HG02970 (cell line): Measurements from ENCODE around the gene INHBB.
"Not testable (repeated sequence)": the region's sequence is repeated elsewhere in the genome, so short reads cannot be mapped to it uniquely, and the experiment has no call there.

Experiments used
- ATAC-seq: cut with Tn5 transposase; IDR thresholded peaks from one replicate; pipeline ENCODE4 v1.9.1; 2021; ENCODE audit warnings: mild to moderate bottlenecking, moderate library complexity, moderate number of reproducible peaks; ENCODE audit not compliant: unreplicated experiment, low FRiP score

Gene INHBB

GRCh38 chr2:120346026-120346666 is at the start of gene INHBB:
INHBB (plus strand) TSS chr2:120346136; CDS start chr2:120346189, 53 bp downstream.
- ATAC-seq: no peak

GRCh38 chr2:120298173-120298835 is 47.6 kb upstream of the INHBB start:
- ATAC-seq: no peak

- no peak for ATAC-seq
These were observed 46.9 kb upstream of the INHBB start for GRCh38 chr2:120299004-120299403.

- ATAC-seq: no peak
These were observed 46.4 kb upstream of the INHBB start for GRCh38 chr2:120299561-120299960.

GRCh38 chr2:120300385-120300784 is 45.6 kb upstream of the INHBB start:
- ATAC-seq: no peak

- no peak for ATAC-seq
These were observed 44.7 kb upstream of the INHBB start for GRCh38 chr2:120301284-120301683.

GRCh38 chr2:120302301-120302700 is 43.6 kb upstream of the INHBB start:
- ATAC-seq: no peak

- no peak for ATAC-seq
These were observed 42.8 kb upstream of the INHBB start for GRCh38 chr2:120303177-120303576.

GRCh38 chr2:120305296-120305695 is 40.6 kb upstream of the INHBB start:
- no peak for ATAC-seq

GRCh38 chr2:120305937-120306490 is 39.9 kb upstream of the INHBB start:
- no peak for ATAC-seq

- no peak for ATAC-seq
These were observed 38.5 kb upstream of the INHBB start for GRCh38 chr2:120307482-120307881.

- ATAC-seq: no peak
These were observed 37.7 kb upstream of the INHBB start for GRCh38 chr2:120308038-120308910.

GRCh38 chr2:120310136-120310535 is 35.8 kb upstream of the INHBB start:
- ATAC-seq: no peak

GRCh38 chr2:120310841-120311240 is 35.1 kb upstream of the INHBB start:
- ATAC-seq: not testable (repeated sequence)

- no peak for ATAC-seq
These were observed 33.9 kb upstream of the INHBB start for GRCh38 chr2:120312076-120312475.

GRCh38 chr2:120312860-120313694 is 32.9 kb upstream of the INHBB start:
- ATAC-seq: no peak

GRCh38 chr2:120313695-120314615 is 32.0 kb upstream of the INHBB start:
- no peak for ATAC-seq

- ATAC-seq: no peak
These were observed 31.1 kb upstream of the INHBB start for GRCh38 chr2:120314690-120315366.
